Bronchial epithelial cell (primary cell): ENCODE data around the gene AP2B1. TPM values are rescaled to one million over a fixed set of nuclear protein-coding genes. Genes with fewer than 3 reads are reported as not detected.
"Not testable (repeated sequence)": the region's sequence is repeated elsewhere in the genome, so short reads cannot be mapped to it uniquely, and the experiment has no call there.

Source experiments
- DNase-seq: peaks from one replicate; pipeline ENCODE4 v3.0.0-alpha.2; 2010; ENCODE audit warnings: low read depth
- FAIRE-seq: peaks from 2 replicates; lab custom pipeline; 2011; peaks lifted over from hg19 to GRCh38; lab: Jason Lieb, UNC
- H3K27me3 ChIP-seq: 2 replicates; pipeline ENCODE4 v1.5.1; 2011; ENCODE audit warnings: low read length; ENCODE audit not compliant: control insufficient read depth, insufficient read depth
- H3K36me3 ChIP-seq: 2 replicates; pipeline ENCODE4 v1.5.1; 2011; ENCODE audit warnings: low read length; ENCODE audit not compliant: control insufficient read depth, insufficient read depth
- H3K4me3 ChIP-seq: 2 replicates; pipeline ENCODE4 v1.5.1; 2011; ENCODE audit warnings: mild to moderate bottlenecking, low read depth, low read length, control low read depth
- total RNA-seq: library from RNA; depleted of rRNA; stranded (reverse); fragments of >200 nt; gene quantifications from 2 replicates; pipeline ENCODE4 v1.2.1, GENCODE V29; 2014
- TF ChIP-seq, protein P1 (sequence below): IDR thresholded peaks from 2 replicates; pipeline ENCODE4 v1.5.1; 2011; ENCODE audit warnings: mild to moderate bottlenecking, moderate library complexity, low read length, control low read depth, inconsistent platforms; ENCODE audit not compliant: insufficient read depth, severe bottlenecking

The AP2B1 gene
- total RNA-seq, 1 donor from 2014 or later: 50.8 TPM

DNA sequence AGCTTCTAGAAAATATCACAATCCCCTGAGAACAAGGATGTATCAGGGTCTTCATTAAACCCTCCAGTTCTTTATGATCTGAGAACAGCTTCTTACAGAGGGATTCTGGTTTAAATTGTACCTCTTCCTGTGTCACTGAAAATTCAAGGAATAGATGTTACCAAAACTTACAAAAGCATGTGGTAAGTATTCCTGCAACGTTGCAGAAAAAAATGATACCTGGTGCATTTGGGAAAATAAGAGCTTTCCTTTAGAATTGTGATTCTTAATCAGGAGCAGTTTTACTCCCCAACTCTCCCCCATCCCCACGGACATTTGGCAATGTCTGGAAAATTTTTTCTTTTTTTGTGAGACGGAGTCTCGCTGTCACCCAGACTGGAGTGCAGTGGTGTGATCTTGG, 33.8 kb upstream of the AP2B1 start:
- no peak for FAIRE-seq

DNA sequence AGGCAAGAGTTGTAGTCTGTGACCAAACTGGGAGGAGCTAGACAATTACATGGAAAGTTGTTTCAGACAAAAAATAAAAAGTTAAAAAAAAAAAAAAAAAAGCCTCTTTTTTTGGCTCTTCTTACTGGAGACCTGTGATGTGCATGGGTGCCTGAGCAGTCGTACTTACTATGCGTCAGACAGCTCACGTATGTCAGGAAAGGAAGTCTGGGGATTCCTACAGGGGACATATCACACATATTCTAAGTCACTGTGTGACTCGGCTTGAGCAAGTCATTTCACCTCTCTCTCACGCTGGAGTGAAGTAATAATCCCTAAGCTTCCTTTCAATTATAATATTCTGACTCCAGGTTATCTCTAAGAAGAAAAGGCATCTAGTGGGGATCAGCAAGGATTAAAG, 32.5 kb upstream of the AP2B1 start:
- TF ChIP-seq, protein P1, sequence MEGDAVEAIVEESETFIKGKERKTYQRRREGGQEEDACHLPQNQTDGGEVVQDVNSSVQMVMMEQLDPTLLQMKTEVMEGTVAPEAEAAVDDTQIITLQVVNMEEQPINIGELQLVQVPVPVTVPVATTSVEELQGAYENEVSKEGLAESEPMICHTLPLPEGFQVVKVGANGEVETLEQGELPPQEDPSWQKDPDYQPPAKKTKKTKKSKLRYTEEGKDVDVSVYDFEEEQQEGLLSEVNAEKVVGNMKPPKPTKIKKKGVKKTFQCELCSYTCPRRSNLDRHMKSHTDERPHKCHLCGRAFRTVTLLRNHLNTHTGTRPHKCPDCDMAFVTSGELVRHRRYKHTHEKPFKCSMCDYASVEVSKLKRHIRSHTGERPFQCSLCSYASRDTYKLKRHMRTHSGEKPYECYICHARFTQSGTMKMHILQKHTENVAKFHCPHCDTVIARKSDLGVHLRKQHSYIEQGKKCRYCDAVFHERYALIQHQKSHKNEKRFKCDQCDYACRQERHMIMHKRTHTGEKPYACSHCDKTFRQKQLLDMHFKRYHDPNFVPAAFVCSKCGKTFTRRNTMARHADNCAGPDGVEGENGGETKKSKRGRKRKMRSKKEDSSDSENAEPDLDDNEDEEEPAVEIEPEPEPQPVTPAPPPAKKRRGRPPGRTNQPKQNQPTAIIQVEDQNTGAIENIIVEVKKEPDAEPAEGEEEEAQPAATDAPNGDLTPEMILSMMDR: no peak
- no peak for FAIRE-seq

More for the DNA sequence above, 33.8 kb upstream of the AP2B1 start:
- H3K36me3 ChIP-seq: no peaks in the 10 kb centered on the region
- no peak overlapping the region for H3K4me3 ChIP-seq
- peaks cover 2% of the 10 kb centered on the region for H3K27me3 ChIP-seq
- TF ChIP-seq, protein P1: no peak
- DNase-seq: no peak

DNA sequence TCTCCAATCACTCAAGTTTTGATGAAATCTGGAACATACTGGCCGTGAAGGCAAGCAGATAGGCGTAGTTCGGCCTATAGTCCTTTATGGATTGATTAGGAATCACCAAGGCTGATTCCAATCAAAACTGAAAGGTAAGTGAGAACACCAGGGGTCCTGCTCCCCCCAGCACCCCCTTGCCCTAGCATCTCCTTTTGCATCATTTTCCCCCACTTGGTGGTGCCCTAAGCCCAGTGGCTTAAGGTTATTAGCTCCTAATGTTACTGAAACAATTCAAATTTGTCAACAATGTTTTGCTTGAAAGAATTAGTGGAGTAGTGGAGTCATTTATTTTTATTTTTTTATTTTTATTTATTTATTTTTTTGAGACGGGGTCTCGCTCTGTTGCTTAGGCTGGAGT, 31.4 kb upstream of the AP2B1 start:
- TF ChIP-seq, protein P1: peak; percentile 10
- Histone ChIP-seq H3K27me3 (peaks cover 2% of the 10 kb centered on the region), H3K36me3 (no peaks in the 10 kb centered on the region), H3K4me3 (no peak overlapping the region)
- FAIRE-seq: no peak
- DNase-seq: no peak

More for the DNA sequence above, 32.5 kb upstream of the AP2B1 start:
- Histone ChIP-seq H3K27me3 (peaks cover 2% of the 10 kb centered on the region), H3K36me3 (no peaks in the 10 kb centered on the region), H3K4me3 (no peak overlapping the region)
- no peak for DNase-seq

DNA sequence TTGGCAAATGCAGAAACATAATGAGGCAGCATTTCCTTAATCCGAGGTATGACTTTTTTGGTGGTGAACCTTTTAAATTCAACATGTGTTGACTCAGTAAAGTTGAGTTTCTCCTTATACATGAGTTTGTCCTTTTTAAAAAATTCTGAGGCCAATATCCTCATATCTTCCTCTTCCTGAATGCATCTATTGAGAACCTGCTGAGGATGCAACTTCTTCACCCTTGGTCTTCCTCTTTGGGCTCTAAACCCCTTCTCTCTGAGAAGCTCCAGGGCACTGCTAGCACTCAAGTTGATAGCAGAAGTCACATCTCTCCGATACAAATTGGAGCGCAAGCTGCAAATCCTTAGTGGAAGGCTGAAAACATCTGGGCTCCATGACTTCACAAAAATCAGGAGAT, 29.8 kb upstream of the AP2B1 start:
- FAIRE-seq (no peak), DNase-seq (no peak)
- Histone ChIP-seq H3K4me3 (no peak overlapping the region), H3K27me3 (peaks cover 2% of the 10 kb centered on the region), H3K36me3 (no peaks in the 10 kb centered on the region)
- TF ChIP-seq, protein P1: no peak

DNA sequence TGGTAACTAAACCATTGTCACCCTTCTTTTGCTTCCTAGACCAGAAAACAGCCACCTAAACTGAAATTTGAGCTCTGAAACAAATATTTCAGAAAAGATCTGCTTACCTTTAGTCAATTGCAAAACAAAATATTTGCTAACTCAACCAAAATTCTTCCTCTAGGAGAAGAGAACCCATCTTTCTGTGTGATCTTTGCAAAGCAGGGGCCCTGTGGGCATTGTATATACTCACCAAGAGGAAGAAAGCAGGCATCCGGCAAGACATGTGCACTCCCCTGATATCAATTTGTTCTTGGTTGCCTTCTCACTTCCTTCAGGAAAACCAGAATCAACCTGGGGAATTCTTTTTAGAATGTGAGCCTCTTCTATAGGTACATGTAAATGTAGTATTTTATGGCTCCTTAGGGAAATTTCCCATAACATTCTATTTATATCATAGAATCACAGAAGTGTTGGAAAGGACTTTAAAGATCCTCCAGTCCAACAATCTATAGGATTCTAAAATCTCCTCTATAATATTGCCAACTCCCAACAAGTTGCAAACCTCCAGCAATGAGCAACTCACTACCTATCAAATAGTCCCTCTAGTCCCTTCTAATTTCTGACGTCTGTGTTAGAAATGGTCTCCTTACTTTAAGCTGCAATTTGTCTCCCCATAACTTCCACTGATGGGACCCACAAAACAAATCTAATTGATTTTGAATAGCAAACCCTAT, 27.5 kb upstream of the AP2B1 start:
- TF ChIP-seq, protein P1: no peak
- Histone ChIP-seq H3K4me3 (no peak overlapping the region), H3K36me3 (no peaks in the 10 kb centered on the region), H3K27me3 (no peaks in the 10 kb centered on the region)
- FAIRE-seq (no peak), DNase-seq (no peak)

DNA sequence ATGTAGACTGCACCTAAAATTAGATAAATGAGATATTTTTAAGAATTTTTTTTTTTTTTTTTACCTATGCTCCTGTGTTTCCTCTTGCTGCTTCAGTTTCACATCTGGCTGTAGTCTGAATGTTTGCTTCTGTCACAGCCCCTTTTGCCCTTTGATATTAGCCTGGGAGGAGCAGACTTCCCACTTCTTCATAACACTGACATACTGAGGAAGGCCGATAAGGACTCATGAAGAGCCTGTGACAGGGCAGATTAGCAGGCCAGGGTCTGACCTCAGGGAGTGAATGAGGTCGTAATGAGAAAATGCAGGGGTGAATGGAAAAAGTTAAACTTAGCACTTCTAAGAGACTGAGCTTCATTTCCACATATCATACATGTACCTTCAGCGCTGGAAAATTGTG, 26.4 kb upstream of the AP2B1 start, which contains the start of gene SLFN14:
Gene SLFN14 (minus strand): TSS at position 117 of the 400 bp plus-strand sequence. CDS start 2,757 bp downstream, outside the sequence.
- H3K4me3 ChIP-seq: no peak within 1 kb of the TSS
- TF ChIP-seq, protein P1: no peak
- no peak for DNase-seq
- no peak for FAIRE-seq
- no peaks in the 10 kb centered on the region for H3K36me3 ChIP-seq
- H3K27me3 ChIP-seq: no peaks in the 10 kb centered on the region

DNA sequence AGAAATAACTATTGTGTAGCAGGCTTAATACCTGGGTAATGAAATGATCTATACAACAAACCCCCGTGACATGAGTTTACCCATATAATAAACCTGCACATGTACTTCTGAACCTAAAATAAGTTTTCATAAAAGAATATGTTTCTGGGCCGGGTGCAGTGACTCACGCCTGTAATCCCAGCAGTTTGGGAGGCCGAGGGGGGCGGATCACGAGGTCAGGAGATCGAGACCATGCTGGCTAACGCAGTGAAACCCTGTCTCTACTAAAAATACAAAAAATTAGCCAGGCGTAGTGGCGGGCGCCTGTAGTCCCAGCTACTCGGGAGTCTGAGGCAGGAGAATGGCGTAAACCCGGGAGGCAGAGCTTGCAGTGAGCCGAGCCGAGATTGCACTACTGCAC, 23.9 kb upstream of the AP2B1 start:
- H3K36me3 ChIP-seq, H3K27me3 ChIP-seq, DNase-seq, H3K4me3 ChIP-seq, FAIRE-seq: not testable (repeated sequence)
